ENCODE measurements around the gene TNFAIP2. TPM values are rescaled to one million over a fixed set of nuclear protein-coding genes. Genes with fewer than 3 reads are reported as not detected.
A peak's percentile ranks its signal among the peaks of the same experiment; 100 is the strongest.

Gene TNFAIP2
- total RNA-seq, 1 experiment from 2014 or later = 366 TPM

- no TSS peak for BruUV-seq (replicated peaks)
Observed at GRCh38 chr14:103085106-103086091, 37.9 kb upstream of the TNFAIP2 start.

DNA sequence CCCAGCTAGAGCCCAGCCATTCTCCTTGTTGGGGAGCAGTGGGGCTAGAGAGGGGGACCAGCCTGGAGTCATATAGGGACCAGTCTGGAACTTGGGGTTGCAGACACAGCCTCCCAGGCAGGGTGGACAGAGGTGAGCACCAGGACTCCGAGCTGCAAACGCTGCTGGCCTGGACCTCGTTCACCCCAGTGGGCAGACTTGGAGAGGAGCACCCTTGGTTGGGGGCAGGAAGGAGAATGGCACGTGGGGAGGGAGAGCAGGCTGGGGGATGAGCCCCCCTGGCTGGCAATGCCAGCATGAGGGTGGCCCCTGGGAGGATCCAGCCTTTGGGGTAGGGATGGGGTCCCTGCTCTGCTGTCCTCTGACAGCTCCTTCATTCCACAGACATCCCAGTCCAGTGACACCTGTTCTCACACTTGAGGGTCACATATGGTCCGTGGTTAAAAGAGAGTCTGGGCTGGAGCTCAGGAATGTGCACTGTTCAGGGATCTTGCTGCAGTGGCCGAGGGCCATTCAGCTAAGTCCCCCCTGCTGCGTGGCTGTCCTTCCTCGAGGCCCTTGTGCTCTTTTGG, 36.4 kb upstream of the TNFAIP2 start:
- no peaks in the 10 kb centered on the region for H3K79me2 ChIP-seq (ENCODE audit: low read depth)
- H4K20me1 ChIP-seq (ENCODE audit: insufficient read depth) = no peaks in the 10 kb centered on the region
- H3F3A ChIP-seq (ENCODE audit: insufficient read depth, low read depth) = peaks cover 13% of the 10 kb centered on the region; the same call in 1 of the 2 replicates
- DNase-seq = no peak
- no peak overlapping the region for H3K4me2 ChIP-seq
- H3K27ac ChIP-seq = no peak overlapping the region
- no peak overlapping the region for H3K4me3 ChIP-seq
- ChIA-PET CTCF (interaction anchor here (0.5 to 1.2 kb wide), 7 partner anchors 9 to 110 kb away, joined by 3 to 14 read pairs (median 6); no protein-coding TSS in a partner anchor), POLR2A (ENCODE audit: unreplicated experiment) (no interaction called here)
- H3K36me3 ChIP-seq (ENCODE audit: low read depth) = no peaks in the 10 kb centered on the region
- H3K27me3 ChIP-seq (ENCODE audit: insufficient read depth, low read depth) = no peaks in the 10 kb centered on the region
- H3K4me1 ChIP-seq (replicated peaks; ENCODE audit: insufficient read depth) = peaks cover 6% of the 10 kb centered on the region
- BruUV-seq (replicated peaks) = no TSS peak
- no peaks in the 10 kb centered on the region for H3K9me2 ChIP-seq (ENCODE audit: insufficient read depth)
- H3K9me3 ChIP-seq (ENCODE audit: insufficient read depth, low read depth) = no peaks in the 10 kb centered on the region; the same call in 1 of the 2 replicates
- H2AFZ ChIP-seq = no peak overlapping the region
- intact Hi-C loops (cut with micrococcal nuclease; ENCODE audit: unreplicated experiment) = no loop called here
- no peak for TF ChIP-seq EZH2 (IDR thresholded peaks at IDR 0.05; ENCODE audit: low read depth)
- TF ChIP-seq, protein P1, sequence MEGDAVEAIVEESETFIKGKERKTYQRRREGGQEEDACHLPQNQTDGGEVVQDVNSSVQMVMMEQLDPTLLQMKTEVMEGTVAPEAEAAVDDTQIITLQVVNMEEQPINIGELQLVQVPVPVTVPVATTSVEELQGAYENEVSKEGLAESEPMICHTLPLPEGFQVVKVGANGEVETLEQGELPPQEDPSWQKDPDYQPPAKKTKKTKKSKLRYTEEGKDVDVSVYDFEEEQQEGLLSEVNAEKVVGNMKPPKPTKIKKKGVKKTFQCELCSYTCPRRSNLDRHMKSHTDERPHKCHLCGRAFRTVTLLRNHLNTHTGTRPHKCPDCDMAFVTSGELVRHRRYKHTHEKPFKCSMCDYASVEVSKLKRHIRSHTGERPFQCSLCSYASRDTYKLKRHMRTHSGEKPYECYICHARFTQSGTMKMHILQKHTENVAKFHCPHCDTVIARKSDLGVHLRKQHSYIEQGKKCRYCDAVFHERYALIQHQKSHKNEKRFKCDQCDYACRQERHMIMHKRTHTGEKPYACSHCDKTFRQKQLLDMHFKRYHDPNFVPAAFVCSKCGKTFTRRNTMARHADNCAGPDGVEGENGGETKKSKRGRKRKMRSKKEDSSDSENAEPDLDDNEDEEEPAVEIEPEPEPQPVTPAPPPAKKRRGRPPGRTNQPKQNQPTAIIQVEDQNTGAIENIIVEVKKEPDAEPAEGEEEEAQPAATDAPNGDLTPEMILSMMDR (conservative IDR thresholded peaks at IDR 0.05) = no peak

More at GRCh38 chr14:103085106-103086091, 37.9 kb upstream of the TNFAIP2 start:
- Histone ChIP-seq H3K4me1 (replicated peaks; ENCODE audit: insufficient read depth) (no peaks in the 10 kb centered on the region), H3K9me3 (ENCODE audit: insufficient read depth, low read depth) (no peaks in the 10 kb centered on the region; the same call in 1 of the 2 replicates), H4K20me1 (ENCODE audit: insufficient read depth) (no peaks in the 10 kb centered on the region), H3F3A (ENCODE audit: insufficient read depth, low read depth) (peaks cover 10% of the 10 kb centered on the region; the same call in 1 of the 2 replicates), H3K27ac (no peak overlapping the region), H3K4me3 (no peak overlapping the region), H2AFZ (no peak overlapping the region), H3K9me2 (ENCODE audit: insufficient read depth) (no peaks in the 10 kb centered on the region), H3K79me2 (ENCODE audit: low read depth) (no peaks in the 10 kb centered on the region), H3K4me2 (no peak overlapping the region), H3K27me3 (ENCODE audit: insufficient read depth, low read depth) (no peaks in the 10 kb centered on the region), H3K36me3 (ENCODE audit: low read depth) (no peaks in the 10 kb centered on the region)
- TF ChIP-seq, protein P1 (conservative IDR thresholded peaks at IDR 0.05) = peak; percentile 61
- TF ChIP-seq EZH2 (IDR thresholded peaks at IDR 0.05; ENCODE audit: low read depth) = no peak
- ChIA-PET CTCF (interaction anchor here (0.6 kb wide), 1 partner anchor 14 kb away, joined by 6 read pairs; no protein-coding TSS in a partner anchor), POLR2A (ENCODE audit: unreplicated experiment) (no interaction called here)
- intact Hi-C loops (cut with micrococcal nuclease; ENCODE audit: unreplicated experiment) = no loop called here
- no peak for DNase-seq

DNA sequence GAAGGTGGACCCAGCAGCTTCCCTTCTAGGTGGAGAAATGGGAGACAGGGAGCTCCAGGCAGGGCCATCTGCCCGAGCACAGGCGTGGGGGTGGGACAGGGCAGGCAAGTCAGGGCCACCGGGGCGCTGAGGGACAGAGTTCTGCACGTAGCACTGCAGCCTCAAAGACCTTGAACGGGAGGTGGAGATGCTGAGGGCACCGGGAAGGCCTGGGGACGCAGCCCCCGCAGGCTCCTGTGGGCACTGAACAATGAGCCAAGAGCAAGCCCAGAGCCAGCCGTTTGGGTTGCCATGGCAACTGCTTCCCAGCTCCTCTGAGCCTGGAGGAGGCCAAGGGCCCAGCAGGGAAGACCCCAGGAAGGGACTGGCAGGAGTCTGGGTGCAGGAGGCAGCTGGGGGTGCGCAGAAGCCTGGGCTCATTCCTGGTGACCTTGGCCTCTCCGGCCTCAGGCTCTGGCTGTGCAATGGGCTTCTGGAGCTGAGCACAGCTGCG, 35.9 kb upstream of the TNFAIP2 start:
- no peak overlapping the region for H3K4me3 ChIP-seq
- no peaks in the 10 kb centered on the region for H3K79me2 ChIP-seq (ENCODE audit: low read depth)
- H3F3A ChIP-seq (ENCODE audit: insufficient read depth, low read depth) = peaks cover 18% of the 10 kb centered on the region; the same call in 1 of the 2 replicates
- no peaks in the 10 kb centered on the region for H4K20me1 ChIP-seq (ENCODE audit: insufficient read depth)
- TF ChIP-seq, protein P1 (conservative IDR thresholded peaks at IDR 0.05) = no peak
- no peak for TF ChIP-seq EZH2 (IDR thresholded peaks at IDR 0.05; ENCODE audit: low read depth)
- H3K9me3 ChIP-seq (ENCODE audit: insufficient read depth, low read depth) = no peaks in the 10 kb centered on the region
- no peak overlapping the region for H3K4me2 ChIP-seq
- no peaks in the 10 kb centered on the region for H3K36me3 ChIP-seq (ENCODE audit: low read depth)
- no peak overlapping the region for H3K27ac ChIP-seq
- DNase-seq = no peak
- no peak overlapping the region for H2AFZ ChIP-seq
- POLR2A ChIA-PET (ENCODE audit: unreplicated experiment) = interaction anchor here (0.6 kb wide), 1 partner anchor 215 kb away, joined by 19 read pairs; no protein-coding TSS in a partner anchor
- CTCF ChIA-PET = interaction anchor here (0.6 to 1.2 kb wide), 2 partner anchors 9 to 203 kb away, joined by 3 to 6 read pairs; no protein-coding TSS in a partner anchor
- H3K9me2 ChIP-seq (ENCODE audit: insufficient read depth) = no peaks in the 10 kb centered on the region
- no TSS peak for BruUV-seq (replicated peaks)
- intact Hi-C loops (cut with micrococcal nuclease; ENCODE audit: unreplicated experiment) = no loop called here
- peaks cover 6% of the 10 kb centered on the region for H3K4me1 ChIP-seq (replicated peaks; ENCODE audit: insufficient read depth)
- no peaks in the 10 kb centered on the region for H3K27me3 ChIP-seq (ENCODE audit: insufficient read depth, low read depth)

All from PC-9 (cell line).